Stimulated activated CD4-positive, alpha-beta T cell treated with anti-CD3 and anti-CD28 coated beads, Interleukin-15, amount 100 ng/mL, for 48 hours (primary cell): ENCODE measurements around the gene LTBP3.

Experiments used
- DNase-seq, 2 donors: peaks; one replicate each; pipeline ENCODE4 v3.0.0-alpha.2; 2020; ENCODE audit warnings: low read depth in 2 of 2

LTBP3 gene

GRCh38 chr11:65554057-65554818 is 3.9 kb downstream of the LTBP3 start:
- DNase-seq, result no peak

GRCh38 chr11:65553301-65554001 is 4.7 kb downstream of the LTBP3 start:
- DNase-seq, result peak in 1 of 2 donors; percentile 71

DNA sequence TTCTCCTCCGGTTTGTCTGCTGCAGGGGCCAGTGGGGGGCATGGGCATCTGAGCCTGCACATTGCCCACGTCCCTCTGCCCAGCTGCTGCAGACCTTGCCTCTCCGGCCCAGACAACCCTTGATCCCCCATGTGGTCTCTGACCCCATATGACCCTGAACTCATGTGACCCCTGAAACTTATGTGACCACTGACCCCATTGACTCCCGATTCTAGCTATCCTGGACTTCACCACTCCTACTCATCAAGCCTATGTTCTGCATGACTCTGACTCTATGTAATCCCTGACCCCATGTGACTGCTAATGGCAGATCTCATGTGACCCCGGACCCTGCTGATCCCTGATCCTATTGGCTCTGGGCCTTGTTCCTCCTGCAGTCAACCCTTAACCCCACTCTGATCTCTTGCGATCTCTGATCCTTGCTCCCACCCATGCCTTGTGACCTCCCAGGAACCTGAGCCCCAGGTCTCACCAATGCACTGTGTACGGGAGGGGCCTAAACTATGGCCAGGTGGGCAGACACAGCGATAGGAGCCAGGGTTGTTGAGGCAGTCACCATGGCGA is 5.7 kb downstream of the LTBP3 start:
- no peak for DNase-seq

DNA sequence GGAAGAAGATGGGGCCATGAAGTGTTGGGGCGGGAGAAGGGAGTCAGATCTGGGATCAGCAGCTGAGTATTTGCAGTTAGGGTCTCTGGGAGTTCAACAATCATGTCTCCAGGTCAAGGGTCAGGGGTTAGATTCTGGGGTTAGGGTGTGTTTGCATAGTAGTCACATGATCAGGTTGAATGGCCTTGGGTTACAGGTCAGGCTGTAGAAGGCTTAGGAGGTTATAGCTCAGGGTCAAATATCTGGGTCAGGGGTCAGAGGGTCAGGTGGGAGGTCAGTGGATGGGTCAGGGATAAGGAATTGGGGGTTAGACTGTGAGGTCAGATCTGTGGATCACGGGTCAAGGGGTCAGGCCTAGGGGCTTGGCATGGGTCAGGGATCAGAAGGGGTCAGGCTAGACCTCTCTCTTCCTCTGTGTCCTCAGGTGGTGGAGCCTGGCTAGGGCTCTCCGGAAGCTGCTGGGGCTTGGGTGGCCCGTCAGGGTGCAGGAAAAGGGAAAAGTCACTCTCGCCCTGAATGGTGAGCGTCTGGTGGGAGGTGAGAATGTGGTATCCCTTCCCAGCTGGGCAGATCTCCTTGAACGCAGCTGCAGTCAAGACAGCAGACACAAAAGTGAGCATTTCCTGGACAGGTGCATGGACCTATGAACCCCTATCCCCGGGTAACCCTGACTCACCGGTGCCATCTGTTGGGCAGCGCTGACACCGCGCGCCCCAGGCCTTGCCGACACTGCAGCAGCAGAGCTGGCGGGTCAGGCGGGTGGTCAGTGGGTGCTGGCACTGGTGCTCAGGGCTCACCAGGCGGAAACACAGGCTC is 6.4 kb downstream of the LTBP3 start:
- DNase-seq, result peak in 1 of 2 donors; percentile 64

DNA sequence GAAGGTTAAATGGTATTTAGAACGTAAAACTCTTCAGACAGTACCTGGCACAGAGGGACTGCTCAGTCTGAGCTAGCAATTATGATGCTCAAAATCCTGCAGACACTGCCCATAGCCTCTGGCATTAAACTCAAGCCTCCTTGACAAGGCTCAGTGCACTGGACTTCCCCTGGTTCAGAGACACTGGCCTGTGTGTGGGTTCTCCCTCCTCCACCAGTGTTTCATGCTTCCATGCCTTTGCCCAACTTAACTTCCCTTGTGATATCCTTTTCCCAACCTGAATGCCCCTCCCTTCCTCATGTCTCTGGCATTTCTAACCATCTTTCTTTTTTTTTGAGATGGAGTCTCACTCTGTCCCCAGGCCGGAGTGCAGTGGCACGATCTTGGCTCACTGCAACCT is 9.1 kb downstream of the LTBP3 start:
- no peak for DNase-seq

GRCh38 chr11:65548395-65548794 is 9.8 kb downstream of the LTBP3 start:
- DNase-seq, result no peak

- no peak for DNase-seq
Observed at GRCh38 chr11:65547446-65548125, 10.6 kb downstream of the LTBP3 start.

DNA sequence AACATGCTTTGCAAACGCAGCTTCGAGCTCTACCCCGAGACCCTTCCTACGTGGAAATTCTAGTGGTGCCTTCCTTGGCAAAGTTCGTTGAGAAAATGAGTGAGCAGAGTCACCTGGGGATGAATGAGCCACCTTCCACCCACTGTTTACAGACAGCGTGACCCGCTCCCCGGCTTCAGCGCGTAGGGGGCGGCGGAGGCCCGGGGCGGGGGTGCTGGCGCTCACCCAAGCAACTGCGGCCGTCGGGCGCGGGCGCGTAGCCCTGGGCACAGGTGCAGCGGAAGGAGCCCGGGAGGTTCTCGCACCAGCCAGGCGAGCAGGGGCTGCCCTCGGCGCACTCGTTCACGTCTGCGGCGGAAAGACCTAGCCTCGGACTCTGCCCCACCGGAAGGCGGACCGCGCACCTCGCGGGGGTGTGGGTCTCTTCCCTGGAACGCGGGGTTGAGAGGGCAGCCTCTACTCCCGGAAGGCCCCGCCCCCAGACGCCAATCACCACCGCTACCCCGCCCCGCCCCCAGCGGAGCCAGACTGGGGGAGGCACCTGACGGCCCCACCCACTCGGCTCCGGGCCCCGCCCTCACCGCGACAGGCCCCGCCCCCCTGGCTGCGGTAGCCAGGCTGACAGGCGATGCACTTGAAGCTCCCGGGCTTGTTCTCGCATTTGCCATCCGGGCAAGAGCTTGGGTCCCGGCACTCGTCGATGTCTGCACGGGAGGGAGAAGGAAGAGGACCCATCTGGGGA is 11.8 kb downstream of the LTBP3 start:
- peak; percentile 95 to 99 for DNase-seq

DNA sequence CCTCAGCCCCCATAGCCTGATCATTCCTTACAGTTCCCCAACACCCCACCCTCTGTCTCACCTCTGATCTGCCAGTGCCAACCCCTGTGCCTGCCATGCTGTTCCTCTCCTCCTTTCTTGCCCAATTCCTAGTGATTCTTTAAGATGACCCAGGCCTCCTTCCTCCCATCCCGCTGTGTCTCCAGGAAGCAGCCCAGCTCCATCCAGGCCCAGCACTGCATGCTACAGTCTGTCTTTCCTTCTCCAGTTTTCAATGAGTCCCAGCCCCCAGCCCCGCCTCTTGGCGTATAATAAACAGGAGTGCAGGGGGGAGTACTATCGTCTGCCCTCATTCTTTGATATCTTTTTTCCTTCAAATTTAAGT is 12.3 kb downstream of the LTBP3 start:
- DNase-seq, result no peak

DNA sequence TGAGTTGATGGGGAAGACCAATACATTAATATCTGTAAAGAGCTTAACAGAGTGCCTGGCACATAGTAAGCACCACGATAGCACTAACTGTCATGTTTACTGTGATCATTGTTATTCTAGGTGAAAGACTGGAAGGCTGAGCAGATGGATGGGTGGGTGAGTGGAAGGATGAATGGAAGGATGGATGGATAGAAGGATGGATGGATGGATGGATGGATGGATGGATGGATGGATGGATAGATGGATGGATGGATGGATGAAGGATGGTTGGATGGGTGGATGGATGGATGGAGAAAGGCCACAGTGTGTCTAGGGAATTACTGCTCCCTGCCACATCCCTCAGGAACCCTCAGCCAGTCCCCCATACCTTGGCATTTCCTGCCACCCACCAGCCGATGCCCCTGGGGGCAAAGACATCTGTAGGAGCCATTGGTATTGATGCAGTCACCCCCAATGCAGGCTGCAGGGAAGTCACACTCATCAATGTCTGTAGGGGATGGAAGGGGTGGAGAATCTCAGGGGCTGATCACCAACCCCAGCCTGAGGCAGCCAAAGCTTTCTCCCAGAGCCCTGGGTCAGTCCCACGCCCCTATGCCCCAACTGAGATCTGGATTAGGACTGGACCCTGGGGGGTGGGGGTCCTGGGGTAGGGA is 15.3 kb downstream of the LTBP3 start:
- no peak for DNase-seq

GRCh38 chr11:65541093-65541982 is 16.8 kb downstream of the LTBP3 start:
- DNase-seq, result no peak

DNA sequence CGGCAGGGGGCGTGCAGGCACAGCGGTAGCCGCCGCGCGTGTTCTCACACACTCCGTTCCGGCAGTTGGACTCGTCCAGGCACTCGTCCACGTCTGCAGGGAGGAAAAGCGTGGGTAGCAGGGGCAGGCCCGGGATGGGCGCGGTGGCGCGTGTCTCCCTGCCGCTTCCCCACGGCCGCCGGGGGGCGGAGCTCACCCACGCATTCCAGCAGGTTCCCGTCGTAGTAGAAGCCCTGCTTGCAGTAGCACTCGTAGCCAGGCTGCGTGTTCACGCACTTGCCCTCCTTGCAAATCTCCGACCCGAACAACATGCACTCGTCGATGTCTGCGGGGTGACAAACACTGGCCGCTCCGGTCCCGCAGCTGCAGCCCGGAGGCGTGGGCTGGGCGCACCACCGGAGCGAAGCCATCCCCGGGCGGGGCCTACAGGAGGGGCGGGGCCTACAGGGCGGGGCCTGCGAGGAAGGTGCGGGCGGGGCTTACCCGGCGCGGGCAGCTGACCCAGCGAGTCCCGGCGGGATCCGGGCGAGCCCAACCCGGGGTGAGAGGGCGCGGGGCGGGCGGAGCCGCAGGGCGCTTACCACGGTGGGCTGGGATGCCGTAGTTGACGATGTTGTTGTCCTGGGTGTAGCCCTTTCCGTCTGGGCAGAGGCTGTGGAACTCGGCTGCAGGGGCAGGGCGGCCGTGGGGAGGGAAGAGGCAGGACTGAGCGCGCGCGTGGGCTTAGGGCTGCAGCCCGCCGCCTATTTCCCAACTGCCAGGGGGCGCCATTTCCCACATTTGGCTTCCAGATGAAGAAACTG is 17.7 kb downstream of the LTBP3 start:
- DNase-seq, result peak; percentile 80 to 81

DNA sequence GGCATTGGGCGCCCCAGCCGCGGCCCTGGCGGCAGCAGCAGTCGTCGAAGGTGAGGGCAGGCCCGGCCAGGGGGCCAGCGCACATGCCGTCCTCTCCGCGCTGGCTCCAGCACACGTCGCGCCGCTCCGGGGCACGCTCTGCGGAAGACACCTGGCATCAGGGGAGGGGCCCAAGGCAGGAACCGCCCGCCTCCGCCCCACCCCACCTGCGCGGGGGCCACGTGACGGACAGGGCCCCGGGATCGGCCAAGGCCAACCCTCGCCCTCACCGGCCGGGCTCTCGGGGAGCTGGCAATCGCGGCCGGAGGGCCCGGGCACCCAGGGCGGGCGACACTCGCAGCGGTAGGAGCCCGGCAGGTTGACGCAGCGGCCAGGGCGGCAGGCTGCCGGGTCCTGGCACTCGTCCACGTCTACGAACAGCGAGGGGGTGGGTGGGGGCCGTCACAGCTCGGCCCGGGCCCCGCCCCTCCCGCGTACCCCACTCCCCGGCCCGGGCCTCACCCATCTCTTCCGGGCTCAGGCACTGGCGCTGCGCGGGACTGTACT is 18.3 kb downstream of the LTBP3 start:
- no peak for DNase-seq

DNA sequence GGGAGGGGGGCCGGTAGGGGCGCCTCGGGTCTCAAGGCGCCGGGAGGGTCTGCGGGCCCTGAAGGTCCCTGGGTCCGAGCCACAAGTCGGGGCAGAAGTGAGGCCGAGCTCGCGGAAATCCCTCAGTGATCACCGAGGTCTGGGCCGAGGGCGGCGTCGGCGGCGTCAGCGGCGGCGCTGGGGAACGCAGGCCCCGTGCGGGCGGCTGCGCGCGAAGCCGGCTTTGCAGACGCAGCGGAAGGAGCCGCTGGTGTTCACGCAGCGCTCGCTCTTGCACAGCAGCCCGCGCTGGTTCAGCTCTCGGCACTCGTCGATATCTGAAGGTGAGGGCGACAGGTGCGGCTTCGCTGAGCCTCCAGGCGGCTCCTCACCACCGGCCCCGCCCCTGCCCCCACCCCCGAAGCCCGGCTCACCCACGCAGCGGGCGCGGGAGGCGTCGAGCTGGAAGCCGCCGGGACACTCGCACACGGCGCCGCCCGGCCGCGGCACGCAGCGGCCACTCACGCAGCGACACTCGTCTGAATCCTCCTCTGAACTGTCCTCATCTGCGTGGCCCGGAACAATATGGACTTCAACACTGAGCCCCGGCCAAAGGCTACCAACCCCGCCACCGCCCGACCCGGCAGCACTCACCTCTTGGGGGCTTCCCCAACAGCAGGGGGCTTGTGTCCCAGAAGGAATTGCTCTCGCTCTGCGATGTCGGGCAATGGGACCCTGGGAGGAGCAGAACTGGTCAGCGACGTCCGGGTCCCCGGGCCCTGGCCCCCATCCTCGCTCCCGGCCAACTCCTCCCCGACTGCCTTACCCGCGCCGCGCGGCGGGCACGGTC is 19.0 kb downstream of the LTBP3 start:
- no peak for DNase-seq

DNA sequence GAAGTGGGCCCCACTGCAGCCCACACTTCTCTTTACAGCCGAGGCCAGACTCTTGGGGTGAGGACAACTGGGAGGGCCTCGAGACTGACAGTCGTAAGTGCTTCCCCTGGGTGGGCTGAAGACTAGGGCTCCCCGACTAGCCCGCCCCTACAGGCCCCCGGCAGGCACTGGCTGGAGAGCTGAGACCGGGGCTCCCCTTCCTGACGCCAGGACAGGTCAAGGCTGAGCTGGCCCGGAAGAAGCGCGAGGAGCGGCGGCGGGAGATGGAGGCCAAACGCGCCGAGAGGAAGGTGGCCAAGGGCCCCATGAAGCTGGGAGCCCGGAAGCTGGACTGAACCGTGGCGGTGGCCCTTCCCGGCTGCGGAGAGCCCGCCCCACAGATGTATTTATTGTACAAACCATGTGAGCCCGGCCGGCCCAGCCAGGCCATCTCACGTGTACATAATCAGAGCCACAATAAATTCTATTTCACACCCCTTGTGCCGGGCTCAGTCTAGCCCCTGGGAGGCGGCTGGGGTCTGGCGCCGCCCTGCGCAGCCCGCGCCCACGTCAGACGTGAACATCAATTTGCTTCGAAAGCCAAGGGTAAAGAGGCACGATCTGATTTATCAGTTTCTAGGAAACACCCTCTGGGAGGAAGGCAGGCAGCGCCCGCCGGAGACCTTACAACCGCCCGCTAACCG is 19.8 kb downstream of the LTBP3 start:
- DNase-seq, result no peak

DNA sequence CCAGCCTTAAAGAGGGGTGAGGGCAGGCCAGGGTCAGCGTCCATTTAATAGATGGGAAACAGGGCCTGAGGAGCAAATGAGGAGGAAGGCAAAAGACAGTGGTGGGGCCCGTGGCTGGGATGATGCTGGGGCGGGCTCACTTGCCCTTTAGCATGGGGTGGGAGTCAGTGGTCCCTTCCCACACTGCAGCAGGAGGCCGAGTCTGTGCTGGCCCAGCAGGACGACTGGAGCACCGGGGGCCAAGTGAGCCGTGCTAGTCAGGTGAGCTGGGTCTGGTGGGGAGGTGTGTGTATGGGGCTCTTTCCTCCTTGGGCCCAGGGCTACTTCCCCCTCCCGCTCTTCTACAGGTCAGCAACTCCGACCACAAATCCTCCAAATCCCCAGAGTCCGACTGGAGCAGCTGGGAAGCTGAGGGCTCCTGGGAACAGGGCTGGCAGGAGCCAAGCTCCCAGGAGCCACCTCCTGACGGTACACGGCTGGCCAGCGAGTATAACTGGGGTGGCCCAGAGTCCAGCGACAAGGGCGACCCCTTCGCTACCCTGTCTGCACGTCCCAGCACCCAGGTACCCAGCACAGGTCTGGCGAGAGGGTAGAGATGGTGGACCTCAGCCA is 20.4 kb downstream of the LTBP3 start:
- no peak for DNase-seq

DNA sequence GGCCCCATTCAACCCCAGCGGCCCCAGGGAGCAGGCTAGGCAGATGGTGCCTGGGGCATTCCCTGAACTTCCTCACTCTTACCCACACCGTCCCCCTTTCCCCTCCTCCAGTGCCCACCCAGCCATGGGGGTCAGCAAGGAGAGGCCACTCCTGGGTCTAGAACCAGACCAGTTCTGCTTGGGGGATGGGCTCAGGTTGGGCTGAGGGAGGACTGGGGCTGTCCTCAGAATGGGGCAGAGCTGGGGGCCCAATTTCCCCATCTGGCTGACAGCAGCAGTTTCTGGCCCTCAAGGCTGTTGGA is 20.9 kb downstream of the LTBP3 start:
- DNase-seq, result no peak
